ENCODE results near the gene TPK1. TPM values are rescaled to one million over a fixed set of nuclear protein-coding genes. Genes with fewer than 3 reads are reported as not detected.

Gene TPK1
- total RNA-seq, 1 experiment from 2014 or later: 3.1 TPM

DNA sequence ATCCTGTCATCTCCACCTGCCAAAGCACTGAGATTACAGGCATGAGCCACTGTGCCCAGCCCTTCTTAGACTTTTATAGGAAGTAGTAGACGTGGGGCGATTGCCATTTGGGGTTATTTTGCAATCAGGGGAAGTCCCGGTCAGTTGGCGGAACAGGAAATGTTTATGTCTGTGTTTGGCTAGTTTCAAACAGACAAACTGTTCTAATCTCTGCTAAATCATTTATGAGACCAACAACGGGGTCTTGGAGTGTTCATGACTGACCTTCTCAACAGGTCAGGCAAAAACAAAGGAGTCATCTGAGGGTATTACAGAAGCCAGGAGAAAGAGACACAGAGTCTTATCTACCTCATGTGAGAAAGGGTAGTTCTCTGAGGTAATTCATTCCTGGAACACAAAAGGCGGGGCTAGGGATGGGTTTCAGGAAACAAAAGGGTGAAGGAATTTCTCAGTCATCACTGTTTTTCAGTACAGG lies 6.6 kb upstream of the TPK1 start:
- Mint-ChIP-seq H3K9me3 (peaks cover 0 to 6% of the 10 kb centered on the region in 2 experiments; a peak in 1 of 5 replicates), H3K27me3 (ENCODE audit: low read depth) (no peaks in the 10 kb centered on the region), H3K4me3 (no peak overlapping the region), H3K27ac (peak overlapping the region; percentile 46 to 75 (median 61); a peak in 4 of 7 replicates), H3K36me3 (ENCODE audit: insufficient read depth in 1 of 3, low read depth in 3 of 3) (peaks cover 0 to 9% (median 0%) of the 10 kb centered on the region in 3 experiments; a peak in 2 of 7 replicates), H3K4me1 (peaks cover 5% of the 10 kb centered on the region in 2 experiments)
- WGBS (ENCODE audit: extremely low coverage, insufficient read length, low lambda C conversion rate): no CpG with 5 or more reads among the region's 6 CpGs
- Histone ChIP-seq H3K4me2 (ENCODE audit: insufficient read depth, insufficient read length, low read length) (no peak overlapping the region), H2AK5ac (ENCODE audit: insufficient read length, low read length) (no peak overlapping the region), H3T11ph (ENCODE audit: low read length) (no peak overlapping the region), H3K23me2 (ENCODE audit: insufficient read length, low read depth, low read length, poor library complexity, severe bottlenecking) (no peaks in the 10 kb centered on the region), H3K9ac (ENCODE audit: extremely low read depth, insufficient read length, low read length) (no peak overlapping the region), H3K79me2 (ENCODE audit: insufficient read depth, low read length) (no peaks in the 10 kb centered on the region), H2BK12ac (ENCODE audit: insufficient read length, low read depth, low read length) (no peak overlapping the region), H4K20me1 (ENCODE audit: control insufficient read depth, insufficient read depth, insufficient read length) (no peaks in the 10 kb centered on the region), H3K27ac (ENCODE audit: insufficient read length, low read depth, low read length) (no peak overlapping the region), H2BK120ac (ENCODE audit: low read depth, low read length, poor library complexity, severe bottlenecking) (no peak overlapping the region), H4K8ac (replicated peaks; ENCODE audit: insufficient read length, low read depth, low read length) (no peak overlapping the region), H3K79me1 (ENCODE audit: insufficient read depth, low read depth, low read length, poor library complexity, severe bottlenecking) (no peaks in the 10 kb centered on the region), H2AFZ (ENCODE audit: low read length) (peak overlapping the region; percentile 98), H3K23ac (ENCODE audit: insufficient read length, low read depth, low read length) (no peak overlapping the region), H4K91ac (ENCODE audit: insufficient read length, low read depth, low read length) (no peak overlapping the region), H3K27me3 (ENCODE audit: insufficient read depth, low read length) (no peaks in the 10 kb centered on the region), H3K14ac (ENCODE audit: insufficient read depth, low read length) (no peak overlapping the region), H2BK5ac (ENCODE audit: insufficient read length, low read length) (no peak overlapping the region), H3K18ac (ENCODE audit: insufficient read length, low read depth, low read length) (no peak overlapping the region), H2BK20ac (ENCODE audit: low read depth, low read length, poor library complexity, severe bottlenecking) (no peak overlapping the region), H2BK15ac (ENCODE audit: low read depth, low read length) (no peak overlapping the region), H3K4ac (ENCODE audit: low read depth, low read length) (no peak overlapping the region), H3K9me3 (ENCODE audit: control insufficient read depth, low read depth, low read length) (no peaks in the 10 kb centered on the region), H3K56ac (ENCODE audit: insufficient read length, low read depth, low read length) (no peak overlapping the region), H3K4me1 (ENCODE audit: insufficient read depth, low read length) (no peaks in the 10 kb centered on the region), H4K5ac (ENCODE audit: insufficient read length, low read depth, low read length) (no peak overlapping the region)
- TF ChIP-seq, protein P1, sequence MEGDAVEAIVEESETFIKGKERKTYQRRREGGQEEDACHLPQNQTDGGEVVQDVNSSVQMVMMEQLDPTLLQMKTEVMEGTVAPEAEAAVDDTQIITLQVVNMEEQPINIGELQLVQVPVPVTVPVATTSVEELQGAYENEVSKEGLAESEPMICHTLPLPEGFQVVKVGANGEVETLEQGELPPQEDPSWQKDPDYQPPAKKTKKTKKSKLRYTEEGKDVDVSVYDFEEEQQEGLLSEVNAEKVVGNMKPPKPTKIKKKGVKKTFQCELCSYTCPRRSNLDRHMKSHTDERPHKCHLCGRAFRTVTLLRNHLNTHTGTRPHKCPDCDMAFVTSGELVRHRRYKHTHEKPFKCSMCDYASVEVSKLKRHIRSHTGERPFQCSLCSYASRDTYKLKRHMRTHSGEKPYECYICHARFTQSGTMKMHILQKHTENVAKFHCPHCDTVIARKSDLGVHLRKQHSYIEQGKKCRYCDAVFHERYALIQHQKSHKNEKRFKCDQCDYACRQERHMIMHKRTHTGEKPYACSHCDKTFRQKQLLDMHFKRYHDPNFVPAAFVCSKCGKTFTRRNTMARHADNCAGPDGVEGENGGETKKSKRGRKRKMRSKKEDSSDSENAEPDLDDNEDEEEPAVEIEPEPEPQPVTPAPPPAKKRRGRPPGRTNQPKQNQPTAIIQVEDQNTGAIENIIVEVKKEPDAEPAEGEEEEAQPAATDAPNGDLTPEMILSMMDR (conservative IDR thresholded peaks at IDR 0.05): no peak
- DNase-seq: no peak

All from H9 (cell line).